ENCODE results near the gene CCDC85C. TPM values are rescaled to one million over a fixed set of nuclear protein-coding genes. Genes with fewer than 3 reads are reported as not detected.
A peak's percentile ranks its signal among the peaks of the same experiment; 100 is the strongest.

CCDC85C gene
- polyA plus RNA-seq, 4 donors: 29.1 to 38.7 (median 30.8) TPM

DNA sequence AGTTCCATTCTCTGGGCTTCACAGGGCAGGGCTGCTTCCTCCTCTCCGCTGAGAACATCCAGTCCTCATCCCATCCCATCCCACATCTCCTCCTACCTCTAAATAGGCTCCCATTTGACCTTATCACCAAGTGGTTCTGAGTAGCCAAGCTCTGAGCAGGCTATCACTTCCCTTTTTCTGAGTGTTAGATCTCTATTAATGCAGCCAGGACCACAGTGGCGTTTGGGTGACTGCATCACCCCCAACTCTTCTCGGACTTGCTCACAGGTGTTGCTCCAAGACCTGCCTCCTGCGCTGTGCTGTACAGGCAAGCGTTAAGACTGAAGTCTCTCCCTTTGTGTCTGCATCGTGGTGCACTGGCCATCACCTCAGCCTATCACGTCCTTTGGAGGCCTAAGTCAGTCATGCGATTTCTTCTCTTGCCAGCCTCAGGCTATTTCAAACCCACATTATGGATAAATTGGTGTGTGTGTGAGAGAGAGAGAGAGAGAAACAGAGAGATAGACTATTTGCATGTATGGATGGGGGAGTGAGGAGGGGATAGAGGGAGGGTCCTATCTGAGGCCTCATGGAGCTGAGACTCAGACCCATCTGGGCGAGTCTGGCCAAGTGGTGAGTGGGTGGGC lies 28.5 kb upstream of the CCDC85C start:
- DNase-seq (ENCODE audit: low read depth in 4 of 4, low spot score in 3 of 4): no peak

DNA sequence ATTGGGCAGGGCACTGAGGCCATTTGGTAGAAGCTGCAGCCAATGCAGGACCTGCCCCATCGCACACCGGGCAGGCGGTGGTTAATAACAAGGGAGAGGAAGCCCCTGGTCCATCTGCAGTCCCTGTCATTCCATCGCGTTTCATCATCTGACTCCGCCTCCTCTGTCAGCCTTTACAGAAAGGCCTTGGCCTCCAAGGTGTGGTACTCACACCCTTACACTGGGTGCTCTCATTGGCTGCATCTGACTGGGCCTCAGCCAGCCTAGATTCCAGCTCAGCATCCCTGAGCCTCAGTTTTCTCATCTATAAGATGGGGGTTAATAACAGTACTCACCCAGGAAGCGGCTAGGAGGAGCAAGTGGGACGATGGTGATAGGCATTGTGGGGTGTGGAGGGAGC lies 26.2 kb upstream of the CCDC85C start:
- DNase-seq (ENCODE audit: low read depth in 4 of 4, low spot score in 3 of 4): no peak

- DNase-seq (ENCODE audit: low read depth in 4 of 4, low spot score in 3 of 4): peak in 1 of 4 donors; percentile 60
These were observed 25.0 kb upstream of the CCDC85C start for GRCh38 chr14:99628887-99629618.

- DNase-seq (ENCODE audit: low read depth in 4 of 4, low spot score in 3 of 4): no peak
These were observed 23.7 kb upstream of the CCDC85C start for GRCh38 chr14:99627510-99628381.

DNA sequence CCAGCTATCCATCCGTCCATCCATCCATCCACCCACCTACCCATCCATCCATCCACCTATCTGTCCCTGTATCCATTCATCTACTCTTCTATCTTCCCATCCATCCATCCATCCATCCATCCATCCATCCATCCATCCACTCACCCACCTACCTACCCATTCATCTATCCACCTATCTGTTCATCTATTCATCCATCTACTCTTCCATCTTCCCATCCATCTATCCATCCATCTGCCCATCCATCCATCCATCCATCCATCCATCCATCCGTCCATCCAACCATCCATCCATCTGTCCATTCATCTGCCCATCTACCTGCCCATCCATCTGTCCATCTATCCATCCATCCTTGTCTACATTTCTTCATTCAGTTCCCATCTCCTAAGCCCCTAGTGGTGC lies 23.1 kb upstream of the CCDC85C start:
- no peak for DNase-seq (ENCODE audit: low read depth in 4 of 4, low spot score in 3 of 4)

DNA sequence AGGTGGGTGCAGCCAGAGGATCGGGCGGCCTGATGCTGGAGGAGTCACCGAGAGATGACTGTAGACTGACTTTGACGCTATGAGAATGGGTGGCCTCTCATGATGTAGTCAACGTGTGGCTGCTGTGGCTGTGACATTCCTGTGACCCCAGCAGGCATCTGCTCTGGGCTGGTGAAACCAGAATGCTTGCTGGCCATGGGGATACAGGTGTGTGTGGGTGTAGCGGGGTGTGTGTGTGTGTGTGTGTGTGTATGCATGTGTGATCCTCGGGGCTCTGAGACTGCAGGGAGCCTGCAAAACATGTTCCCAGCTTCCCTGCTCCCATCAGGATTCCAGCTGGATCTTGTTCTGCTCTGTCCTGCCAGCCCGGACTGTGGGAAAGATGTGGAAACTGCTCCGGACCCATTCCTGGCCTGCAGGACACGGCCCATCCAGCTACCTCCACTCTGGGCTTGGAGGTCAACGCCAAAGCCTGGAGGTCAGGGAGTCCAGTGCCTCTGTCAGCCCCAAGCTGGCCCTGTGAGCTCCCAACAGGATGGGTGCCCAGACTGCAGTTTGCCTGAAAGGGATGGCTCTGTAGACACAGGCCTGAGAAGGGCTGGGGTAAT lies 22.1 kb upstream of the CCDC85C start:
- no peak for DNase-seq (ENCODE audit: low read depth in 4 of 4, low spot score in 3 of 4)

GRCh38 chr14:99625476-99625875 lies 21.5 kb upstream of the CCDC85C start:
- no peak for DNase-seq (ENCODE audit: low read depth in 4 of 4, low spot score in 3 of 4)

GRCh38 chr14:99624971-99625370 lies 21.0 kb upstream of the CCDC85C start:
- no peak for DNase-seq (ENCODE audit: low read depth in 4 of 4, low spot score in 3 of 4)

DNA sequence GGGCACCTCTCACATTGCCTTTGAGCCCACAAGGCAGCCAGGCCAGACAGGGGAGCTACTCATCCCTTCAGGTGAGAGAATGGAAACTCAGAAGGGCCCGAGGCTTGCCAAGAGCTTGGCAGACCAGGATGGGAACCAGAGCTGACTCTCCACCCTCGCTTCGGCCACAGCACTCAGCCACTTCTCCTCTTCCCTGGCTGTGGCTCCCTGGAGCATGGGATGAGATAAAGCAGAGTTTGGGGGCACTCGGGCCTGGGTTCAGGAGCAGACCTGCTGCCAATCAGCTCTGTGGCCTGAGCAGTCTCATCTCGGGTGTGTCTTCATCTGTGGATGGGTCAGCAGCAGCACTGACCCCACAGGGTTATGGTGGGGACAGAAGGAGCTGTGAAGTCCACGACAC lies 20.0 kb upstream of the CCDC85C start:
- no peak for DNase-seq (ENCODE audit: low read depth in 4 of 4, low spot score in 3 of 4)

- DNase-seq (ENCODE audit: low read depth in 4 of 4, low spot score in 3 of 4): no peak
These were observed 17.9 kb upstream of the CCDC85C start for GRCh38 chr14:99621948-99622347.

GRCh38 chr14:99619835-99620834 lies 16.1 kb upstream of the CCDC85C start:
- DNase-seq (ENCODE audit: low read depth in 4 of 4, low spot score in 3 of 4): no peak

GRCh38 chr14:99616832-99617800 lies 13.1 kb upstream of the CCDC85C start:
- no peak for DNase-seq (ENCODE audit: low read depth in 4 of 4, low spot score in 3 of 4)

DNA sequence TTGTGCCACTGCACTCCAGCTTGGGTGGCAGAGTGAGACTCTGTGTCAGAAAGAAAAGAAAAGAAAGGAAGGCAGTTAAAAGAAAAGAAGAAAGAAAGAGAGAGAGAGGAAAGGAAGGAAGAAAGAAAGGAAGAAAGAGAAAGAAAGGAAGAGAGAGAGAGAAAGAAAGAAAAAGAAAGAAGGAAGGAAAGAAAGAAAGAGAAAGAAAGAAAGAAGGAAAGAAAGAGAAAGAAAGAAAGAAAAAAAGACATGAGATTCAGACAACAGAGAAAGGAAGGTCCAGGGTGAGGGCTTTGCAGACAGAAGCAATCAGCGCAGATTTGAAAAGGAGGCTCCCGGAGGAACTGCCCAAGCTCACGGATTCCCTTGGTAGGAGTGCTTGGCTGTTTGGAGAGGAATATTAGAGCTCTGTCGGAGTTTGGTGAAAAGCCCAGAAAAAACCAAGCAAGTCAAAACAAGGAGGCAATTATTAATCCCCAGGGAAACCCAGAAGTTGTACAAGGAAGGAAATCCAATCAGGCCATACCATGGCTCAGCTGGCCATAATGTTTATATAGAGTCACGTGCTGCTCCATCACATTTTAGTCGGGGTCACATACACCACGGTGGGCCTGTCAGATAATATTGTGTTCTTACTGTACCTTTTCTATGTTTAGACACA lies 11.6 kb upstream of the CCDC85C start:
- no peak for DNase-seq (ENCODE audit: low read depth in 4 of 4, low spot score in 3 of 4)

GRCh38 chr14:99612738-99613330 lies 8.8 kb upstream of the CCDC85C start:
- DNase-seq (ENCODE audit: low read depth in 4 of 4, low spot score in 3 of 4): no peak

- no peak for DNase-seq (ENCODE audit: low read depth in 4 of 4, low spot score in 3 of 4)
These were observed 8.2 kb upstream of the CCDC85C start for GRCh38 chr14:99612071-99612737.

- DNase-seq (ENCODE audit: low read depth in 4 of 4, low spot score in 3 of 4): no peak
These were observed 7.6 kb upstream of the CCDC85C start for GRCh38 chr14:99611646-99612045.
